ENCODE data around the gene PLCD1.

DNA sequence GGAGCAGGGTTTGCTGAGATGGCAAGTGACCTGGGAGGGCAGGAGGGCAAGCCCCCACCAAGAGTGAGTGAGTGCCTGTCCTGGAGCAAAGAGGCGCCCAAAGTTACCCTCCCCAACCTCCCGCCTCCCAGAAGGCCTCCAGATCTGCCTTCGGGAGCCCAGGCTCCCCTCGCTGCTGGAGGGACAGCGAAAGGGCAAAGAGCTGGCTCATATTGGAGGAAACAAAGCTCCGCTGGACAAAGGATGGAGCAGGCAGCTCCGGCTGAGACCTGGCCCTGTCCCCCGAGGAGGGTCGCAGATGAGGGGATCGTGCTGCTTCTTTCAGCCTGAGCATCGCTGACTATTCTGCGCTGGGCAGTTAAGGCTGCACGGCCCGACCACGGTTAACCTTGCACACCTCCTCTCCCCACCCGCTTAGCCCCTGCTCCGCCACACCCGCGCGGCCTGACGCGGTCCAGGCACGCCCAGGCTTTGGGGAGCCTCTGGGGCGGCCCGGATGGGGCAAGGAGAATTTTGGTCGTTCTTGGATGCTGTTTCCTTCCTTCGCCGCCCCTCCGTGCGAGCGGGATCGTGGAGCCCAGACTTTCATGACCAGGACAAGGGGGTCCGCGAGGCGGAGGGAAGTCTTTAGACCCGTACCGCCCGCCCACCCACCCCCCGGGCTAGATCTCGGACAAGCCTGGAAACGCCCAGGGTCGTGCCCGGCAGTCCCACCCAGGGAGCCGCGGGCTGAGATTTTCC is 651 bp downstream of the PLCD1 start:
- TF ChIP-seq, protein P1, sequence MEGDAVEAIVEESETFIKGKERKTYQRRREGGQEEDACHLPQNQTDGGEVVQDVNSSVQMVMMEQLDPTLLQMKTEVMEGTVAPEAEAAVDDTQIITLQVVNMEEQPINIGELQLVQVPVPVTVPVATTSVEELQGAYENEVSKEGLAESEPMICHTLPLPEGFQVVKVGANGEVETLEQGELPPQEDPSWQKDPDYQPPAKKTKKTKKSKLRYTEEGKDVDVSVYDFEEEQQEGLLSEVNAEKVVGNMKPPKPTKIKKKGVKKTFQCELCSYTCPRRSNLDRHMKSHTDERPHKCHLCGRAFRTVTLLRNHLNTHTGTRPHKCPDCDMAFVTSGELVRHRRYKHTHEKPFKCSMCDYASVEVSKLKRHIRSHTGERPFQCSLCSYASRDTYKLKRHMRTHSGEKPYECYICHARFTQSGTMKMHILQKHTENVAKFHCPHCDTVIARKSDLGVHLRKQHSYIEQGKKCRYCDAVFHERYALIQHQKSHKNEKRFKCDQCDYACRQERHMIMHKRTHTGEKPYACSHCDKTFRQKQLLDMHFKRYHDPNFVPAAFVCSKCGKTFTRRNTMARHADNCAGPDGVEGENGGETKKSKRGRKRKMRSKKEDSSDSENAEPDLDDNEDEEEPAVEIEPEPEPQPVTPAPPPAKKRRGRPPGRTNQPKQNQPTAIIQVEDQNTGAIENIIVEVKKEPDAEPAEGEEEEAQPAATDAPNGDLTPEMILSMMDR (IDR thresholded peaks at IDR 0.05), result no peak
- no peak for TF ChIP-seq POLR2A (IDR thresholded peaks at IDR 0.05)

Measured in body of pancreas (tissue), 4 donors.